ENCODE results near the gene KRT13.

KRT13 gene

DNA sequence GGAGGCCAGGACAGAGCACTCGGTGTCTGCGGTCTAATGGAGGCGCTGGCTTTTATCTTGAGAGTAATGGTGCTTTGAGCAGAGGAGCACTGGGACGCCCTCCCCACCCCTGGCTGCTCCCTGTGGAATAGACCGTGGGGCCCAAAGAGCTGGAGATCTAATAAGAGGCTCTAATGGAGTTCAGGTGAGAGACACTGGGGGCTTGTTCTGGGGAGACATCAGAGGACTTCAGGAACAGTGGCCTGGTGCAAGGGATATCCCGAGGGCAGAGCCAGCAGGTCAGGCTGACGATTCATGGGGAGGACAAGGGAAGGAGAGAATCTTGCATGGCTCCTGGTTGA, 32.2 kb upstream of the KRT13 start:
- no peak for DNase-seq

DNA sequence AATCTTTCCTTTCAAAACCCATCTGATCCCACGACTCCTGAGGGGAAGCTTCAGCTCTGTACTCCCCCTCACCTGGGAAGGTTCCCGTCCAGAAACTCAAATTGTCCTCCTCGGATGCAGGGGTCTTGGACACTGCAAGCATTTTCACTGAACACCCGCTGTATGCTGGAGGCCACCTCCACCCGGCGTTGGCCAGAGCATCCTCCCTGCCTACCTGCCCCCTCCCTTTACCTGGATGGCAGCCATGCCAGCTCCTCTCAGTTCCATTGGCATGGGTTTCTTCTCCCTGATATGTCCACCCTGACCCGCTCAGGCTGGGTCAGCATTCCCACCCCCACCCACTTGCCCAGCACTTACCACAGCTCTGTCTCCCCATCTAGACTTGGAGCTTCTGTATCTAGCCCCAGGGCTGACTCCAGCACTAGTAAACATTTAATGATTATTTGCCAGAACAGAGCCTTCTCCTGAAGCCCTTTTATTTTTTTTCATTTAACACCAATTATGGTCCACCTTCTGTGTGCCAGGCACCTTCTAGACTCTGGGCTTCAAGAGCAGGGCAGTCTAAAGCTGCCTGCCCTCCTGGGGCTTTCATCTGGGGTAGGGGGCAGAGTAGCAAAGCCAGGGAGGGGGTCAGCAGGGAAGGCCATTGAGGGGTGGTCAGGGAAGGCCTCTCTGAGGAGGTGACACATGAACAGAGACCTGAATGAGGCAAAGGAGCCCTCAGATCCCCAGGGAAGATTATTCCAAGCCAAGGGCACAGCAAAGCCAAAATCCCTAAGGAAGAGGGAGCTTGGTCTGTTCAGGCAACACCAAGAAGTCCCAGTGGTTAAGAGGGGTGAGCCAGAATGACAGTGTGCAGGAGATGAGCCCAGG, 31.6 kb upstream of the KRT13 start:
- DNase-seq, result no peak

DNA sequence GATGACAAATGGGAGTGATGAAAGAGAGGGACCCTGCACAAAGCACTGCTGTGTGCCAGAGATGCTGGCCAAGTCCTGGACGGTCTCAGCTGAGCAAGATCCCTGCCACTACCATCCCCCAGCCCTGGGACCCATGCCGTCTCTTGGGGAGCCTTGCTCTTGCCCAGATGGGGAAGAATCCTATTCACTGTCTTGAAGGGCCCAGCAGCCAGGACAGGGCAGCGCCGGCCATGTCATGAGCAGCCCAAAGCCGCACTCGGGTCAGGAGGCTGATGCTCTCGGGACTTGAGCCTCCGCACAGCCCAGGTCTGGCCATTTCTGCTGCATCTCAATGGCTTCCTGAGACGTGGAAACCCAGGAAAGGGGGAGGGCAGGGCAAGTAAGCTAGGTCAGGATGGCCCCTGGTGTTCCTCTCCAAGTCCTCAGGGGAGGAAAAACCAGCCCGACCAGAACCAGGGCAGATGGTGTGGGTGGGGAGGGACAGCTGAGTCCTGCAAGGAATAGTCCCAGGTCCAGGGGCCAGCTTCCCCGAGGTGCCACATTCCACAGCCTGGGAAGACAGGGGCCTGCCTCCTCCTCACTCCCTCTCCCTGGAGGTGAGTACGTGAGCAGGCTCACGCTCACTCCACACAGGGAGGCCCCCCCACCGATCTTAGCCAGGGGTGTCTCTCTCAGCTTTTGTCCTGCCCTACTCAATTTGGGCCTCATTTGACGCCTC, 30.5 kb upstream of the KRT13 start:
- DNase-seq, result no peak

DNA sequence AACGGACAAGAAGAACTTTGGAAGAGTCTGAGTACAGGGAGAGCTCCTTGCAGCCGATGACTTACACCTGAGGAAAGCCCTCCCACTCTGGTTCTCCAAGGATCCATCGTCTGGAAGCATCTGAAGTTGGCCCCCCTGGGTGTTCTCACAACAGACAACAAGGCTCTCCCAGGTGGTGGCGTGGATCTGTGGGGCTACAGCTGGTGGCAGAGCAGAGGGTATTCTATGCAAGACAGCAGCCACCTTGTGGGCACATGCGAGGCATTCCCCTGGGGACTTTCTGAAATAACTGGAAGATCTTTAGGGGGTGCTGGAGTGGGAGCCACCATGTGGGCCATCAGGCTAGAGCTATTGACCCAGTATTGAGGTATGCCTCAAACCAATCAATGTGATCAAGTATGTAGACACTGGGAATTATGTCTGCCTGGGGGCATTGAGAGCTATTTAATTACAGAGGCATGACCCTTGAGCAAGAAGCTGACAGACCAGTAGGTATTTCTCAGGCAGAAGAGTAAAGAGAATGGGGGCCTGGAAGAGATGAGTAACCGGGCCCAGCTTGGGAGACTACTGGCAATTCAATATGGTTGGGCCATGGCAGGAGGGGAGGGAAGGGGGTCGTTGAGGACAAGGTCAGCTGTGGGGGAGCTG, 29.6 kb upstream of the KRT13 start:
- no peak for DNase-seq

DNA sequence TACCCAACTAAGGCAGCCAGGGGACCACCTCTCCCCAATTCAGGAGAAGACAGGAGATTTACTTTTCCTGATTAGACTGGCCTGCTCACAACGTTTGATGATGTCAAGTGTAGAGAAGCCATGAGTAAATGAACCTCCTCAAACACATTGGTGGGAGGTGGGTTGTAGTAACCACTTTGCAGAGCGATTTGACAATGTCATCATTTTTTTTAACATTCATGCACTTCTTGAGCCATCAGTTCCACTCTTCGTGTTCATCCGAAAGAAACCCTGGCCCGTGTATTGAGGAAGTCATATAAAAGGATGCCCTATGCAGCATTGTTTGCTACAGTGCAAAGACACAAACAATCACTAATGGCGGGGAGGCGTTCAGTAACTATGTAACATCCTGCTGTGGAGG, 28.2 kb upstream of the KRT13 start:
- no peak for DNase-seq

DNA sequence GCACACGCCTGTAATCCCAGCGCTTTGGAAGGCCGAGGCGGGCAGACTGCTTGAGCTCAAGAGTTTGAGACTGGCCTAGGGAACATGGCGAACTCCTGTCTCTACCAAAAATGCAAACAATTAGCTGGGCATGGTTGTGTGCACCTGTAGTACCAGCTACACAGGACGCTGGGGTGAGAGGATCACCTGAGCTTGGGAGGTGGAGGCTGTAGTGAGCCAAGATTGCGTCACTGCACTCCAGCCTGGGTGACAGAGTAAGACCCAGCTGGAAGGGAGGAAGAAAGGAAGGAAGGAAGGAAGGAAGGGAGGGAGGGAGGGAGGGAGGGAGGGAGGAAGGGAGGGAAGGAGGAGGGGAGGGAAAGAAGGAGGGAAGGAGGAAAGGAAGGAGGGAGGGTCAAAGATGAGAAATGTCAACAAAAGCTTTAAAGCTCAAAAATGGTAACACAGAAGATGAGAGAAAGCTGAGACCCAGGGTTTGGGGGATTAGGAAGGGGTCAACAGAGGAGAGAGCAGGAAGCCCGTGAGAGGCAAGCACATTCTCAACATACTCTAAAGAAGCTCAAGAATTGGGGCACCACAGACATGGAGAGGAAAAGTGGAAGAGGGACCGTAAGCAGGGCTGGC, 27.6 kb upstream of the KRT13 start:
- DNase-seq, result no peak

DNA sequence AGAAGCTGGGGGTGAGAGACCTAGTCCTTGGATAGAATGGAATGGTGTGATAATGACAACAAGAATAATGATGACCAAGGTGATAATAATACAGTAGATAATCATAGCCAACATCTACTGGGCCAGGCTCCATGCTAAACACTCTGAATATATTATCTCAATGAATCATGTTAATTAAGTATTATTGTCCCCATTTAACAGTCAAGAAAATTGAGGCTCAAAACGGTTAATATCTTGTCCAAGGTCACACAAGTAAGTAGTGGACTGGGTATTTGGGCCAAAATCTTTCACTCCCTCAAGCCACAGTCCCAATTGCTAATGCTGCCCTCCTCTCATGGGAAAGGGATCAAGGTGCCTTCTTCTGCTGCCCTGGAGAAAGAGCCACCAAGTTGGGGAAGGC, 26.6 kb upstream of the KRT13 start:
- no peak for DNase-seq

DNA sequence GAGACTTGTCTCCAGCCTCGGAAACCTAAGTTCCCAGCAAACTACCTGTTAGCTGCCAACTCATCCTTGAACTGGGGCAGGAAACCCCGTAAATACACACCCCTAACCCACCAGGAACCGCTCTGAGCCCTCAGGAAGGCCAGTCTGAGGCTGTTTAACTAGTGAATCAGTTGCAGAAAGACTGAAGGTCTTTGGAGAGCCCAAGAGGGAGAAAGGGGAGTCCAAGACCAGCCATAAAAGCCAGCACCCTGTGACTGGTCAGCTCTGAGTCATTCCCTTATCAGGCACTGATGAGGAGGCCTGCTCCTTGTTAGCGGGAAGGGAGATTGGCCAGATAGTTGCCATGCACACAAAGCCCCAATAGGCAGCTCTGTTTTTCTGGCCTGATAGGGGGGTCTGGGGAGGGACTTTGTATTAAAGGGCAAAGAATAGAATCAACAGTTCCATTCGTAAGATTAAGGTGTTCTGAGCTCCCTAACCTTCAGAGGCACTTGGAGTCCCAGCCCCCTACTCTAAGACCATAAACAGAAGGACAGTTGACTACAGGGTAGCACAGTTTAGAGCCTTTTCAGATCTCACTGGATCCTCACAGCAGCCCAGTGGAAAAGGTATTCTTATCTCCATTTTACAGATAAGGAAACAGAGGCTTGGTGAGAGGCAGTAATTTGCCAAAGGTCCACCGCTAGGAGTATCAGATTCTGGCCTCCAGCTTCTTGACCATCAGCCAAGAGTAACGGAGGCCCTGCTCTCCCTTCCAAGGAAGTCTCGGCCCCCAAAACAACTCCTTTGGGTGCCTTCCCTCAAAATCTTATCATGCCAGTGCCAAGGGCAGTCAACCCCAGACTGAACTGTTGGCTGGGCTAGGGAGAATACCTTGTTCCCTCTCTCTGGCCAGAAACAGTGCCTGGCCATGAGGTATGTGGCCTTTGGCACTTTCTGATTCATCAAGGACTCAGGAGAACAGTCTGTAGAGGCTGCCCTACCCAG, 24.9 kb upstream of the KRT13 start:
- no peak for DNase-seq

DNA sequence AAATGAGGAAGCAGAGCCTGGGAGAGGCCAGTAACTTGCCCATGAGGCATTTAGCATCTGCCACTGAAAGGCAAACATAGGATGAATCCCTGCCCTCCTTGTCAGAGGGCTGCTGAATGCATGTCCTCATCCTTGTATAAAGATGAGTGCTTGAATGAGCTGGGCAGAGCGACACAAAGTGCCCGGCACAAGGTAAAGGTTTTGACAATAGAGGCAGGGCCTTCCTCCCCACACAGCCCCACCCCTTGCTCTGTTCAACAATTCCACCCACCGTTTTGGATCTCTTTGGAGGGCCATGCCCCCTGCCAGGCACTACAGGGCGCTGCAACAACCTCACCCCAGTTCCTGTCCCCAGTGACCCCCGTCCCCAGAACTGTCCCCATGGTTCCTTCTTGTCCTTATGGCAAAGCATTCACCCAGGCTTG, 24.1 kb upstream of the KRT13 start:
- DNase-seq, result no peak

DNA sequence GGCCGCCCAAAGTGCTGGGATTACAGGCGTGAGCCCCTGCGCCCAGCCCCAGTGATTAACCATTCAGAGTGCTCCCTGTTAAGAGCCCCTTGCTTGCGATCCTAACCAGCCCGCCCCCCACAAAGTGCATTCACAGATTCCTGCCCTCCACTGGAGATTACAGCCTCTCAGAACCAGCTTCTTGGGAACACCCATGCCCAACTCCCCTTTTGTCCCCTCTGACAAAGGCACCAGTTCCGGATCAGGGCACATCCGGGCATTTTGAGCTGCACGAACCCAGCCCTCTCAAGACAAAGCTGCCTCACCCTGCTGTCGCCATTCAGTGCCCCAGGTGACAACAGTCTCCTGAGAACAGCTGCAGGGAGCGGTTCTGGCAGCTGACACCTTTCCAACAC, 23.5 kb upstream of the KRT13 start:
- DNase-seq, result no peak

DNA sequence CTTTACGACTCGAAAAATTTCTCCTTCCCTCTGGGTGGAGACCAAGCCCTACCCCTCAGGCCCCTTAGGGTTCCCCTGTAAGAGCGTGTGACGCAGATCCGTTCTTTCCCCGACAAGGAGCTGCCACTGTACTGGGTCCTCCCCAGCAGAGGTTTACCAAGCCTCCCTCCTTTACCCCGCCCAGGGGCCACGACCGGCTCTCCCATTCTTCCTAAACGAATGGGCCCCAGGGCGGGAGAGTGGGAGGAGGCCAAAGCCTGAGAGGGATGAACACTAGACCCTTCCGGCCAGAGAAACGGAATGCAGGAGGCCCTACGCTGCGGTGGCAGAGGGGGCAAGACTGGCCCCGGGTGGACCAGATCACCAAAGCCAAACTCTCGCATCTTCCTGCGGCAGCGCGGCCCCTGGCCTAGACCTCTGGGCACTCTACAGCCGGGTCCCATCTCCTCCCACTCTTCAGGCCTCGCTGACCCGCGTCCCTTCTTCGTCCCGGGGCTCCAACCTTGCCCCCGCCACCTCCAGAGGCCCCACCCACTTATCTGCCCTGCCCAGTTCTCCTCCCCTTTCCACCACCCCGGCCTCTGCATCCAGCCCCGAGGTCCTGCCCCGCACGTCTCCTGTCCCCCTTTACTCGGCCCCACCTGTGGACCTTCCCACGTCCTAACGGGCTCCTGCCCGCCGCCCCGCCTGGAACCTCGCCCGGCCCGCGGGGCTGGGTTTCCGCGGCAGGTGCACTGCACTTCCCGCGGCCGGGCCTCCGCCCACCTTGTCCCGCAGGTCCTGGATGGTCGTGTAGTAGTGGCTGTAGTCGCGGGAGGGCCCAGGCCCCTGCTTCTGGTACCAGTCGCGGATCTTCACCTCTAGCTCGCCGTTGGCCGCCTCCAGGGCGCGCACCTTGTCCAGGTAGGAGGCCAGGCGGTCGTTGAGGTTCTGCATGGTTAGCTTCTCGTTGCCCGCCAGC, 21.9 kb upstream of the KRT13 start:
- no peak for DNase-seq

DNA sequence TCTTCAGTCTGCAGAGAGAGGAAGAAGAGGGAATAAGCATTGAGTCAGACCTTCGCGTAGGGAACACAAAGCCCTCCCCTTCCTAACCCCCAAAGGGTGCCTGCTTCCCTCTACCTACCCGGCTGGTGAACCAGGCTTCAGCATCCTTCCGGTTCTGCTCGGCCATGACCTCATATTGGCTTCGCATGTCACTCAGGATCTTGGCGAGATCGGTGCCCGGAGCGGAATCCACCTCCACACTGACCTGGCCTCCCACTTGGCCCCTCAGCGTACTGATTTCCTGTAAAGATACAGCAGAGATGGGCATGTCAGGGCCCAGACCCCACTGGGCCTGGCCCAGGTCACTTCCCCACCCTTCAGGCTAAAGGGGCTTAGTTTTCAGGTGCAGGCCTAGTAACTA, 18.8 kb upstream of the KRT13 start:
- DNase-seq, result no peak

DNA sequence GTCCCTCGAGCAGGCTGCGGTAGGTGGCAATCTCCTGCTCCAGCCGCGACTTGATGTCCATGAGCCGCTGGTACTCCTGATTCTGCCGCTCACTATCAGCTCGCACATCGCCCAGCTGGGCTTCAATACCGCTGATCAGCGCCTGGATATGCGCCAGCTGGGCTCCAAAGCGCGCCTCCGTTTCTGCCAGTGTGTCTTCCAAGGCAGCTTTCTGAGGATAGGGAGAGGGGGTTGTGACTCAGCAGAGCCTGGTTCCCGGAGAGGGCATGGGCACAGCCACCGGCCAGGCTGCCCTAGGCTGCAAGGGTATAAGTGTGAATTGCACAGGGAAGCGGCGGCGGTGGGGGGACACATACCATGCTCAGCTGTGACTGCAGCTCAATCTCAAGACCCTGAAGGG, 18.4 kb upstream of the KRT13 start:
- no peak for DNase-seq

DNA sequence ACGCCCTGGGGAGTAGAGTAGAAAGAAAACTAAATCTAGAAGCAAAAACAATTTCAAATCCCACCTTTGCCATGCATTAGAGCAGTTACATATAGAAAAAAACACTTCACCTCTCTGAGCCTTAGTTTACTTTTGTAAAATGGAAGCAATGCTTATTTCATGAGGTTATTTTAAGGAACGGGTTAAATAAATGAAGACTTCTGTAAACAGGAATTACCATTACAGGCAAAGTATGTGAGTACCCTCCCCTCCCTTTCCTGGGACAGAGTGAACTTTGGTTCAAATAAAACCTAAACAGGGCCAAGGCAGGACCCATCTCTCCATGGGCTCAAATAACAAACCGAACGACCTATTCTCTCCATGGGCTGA, 17.8 kb upstream of the KRT13 start:
- DNase-seq, result no peak

DNA sequence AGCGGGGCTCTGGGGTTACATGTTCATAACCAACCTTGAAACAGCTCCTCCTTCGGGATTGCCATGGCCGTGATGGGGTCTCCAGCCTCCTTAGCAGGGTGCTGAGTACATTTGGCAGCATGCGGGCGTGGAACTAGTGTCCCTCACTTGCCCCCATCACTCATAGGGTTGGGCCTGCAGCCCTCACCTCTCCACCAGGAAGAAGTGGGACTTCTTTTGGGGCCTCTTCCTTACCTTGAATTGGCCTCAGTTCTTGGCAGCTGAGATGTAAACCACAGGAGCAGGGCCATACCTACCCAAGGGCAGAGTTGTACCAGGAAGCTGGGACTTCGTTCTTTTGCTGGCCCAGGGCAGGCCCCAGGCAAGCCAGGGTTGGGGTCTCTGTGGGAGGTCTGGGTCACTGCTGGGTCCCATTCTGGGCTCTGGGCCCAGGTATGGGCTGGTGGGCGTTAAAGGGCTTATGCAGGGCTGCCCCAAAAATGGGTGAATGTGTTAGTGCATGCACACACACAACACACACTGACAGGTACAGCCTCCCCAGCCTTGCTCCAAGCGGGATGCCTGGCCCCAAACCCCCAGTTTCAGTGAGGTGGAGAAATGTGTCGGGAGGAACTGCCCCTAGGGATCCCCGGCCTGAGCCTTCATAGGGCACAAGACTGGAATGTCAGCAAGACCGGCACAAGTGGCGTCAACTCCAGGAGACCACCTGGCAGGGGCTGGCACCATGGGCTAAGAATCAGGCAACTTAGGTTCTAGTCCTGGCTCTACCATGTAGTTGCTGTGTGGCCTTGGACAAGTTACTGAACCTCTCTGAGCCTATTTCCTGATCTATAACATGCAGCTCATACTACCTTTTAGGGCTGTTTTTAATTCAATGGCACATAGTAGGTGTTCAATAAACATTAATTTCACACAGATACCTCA, 17.2 kb upstream of the KRT13 start:
- DNase-seq, result no peak

DNA sequence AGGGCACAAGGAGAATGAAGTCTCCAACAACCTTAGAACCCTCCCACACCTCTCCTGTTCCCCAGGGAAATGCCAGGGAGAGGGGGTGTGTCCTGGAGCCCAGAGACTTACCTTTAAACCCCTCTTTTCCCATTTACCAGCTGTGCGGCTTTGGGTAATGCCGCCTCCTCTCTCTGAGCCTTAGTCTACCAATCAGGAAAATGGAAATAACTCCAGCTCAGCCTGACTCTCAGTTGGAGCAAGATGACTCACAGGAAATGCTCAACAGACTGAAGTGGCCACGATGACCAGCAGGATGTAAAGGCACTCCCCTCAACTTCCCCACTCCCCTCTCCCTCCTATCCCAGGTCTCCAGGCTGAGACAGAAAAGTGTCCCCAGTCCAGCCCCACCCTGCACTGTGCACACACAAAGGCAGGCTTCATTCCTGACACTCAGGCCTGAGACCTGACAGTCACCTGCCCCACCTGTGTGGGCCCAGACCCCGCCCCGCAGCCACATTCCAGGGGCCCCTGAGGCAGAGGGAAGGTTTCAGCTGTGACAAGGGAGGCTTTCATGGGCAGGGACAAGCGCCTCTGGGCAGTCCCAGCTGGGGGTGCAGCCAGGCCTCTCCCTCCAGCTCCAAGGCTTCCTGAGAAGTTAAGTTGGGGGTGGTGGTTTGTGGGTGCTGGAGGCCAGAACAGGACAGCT, 16.3 kb upstream of the KRT13 start:
- no peak for DNase-seq

DNA sequence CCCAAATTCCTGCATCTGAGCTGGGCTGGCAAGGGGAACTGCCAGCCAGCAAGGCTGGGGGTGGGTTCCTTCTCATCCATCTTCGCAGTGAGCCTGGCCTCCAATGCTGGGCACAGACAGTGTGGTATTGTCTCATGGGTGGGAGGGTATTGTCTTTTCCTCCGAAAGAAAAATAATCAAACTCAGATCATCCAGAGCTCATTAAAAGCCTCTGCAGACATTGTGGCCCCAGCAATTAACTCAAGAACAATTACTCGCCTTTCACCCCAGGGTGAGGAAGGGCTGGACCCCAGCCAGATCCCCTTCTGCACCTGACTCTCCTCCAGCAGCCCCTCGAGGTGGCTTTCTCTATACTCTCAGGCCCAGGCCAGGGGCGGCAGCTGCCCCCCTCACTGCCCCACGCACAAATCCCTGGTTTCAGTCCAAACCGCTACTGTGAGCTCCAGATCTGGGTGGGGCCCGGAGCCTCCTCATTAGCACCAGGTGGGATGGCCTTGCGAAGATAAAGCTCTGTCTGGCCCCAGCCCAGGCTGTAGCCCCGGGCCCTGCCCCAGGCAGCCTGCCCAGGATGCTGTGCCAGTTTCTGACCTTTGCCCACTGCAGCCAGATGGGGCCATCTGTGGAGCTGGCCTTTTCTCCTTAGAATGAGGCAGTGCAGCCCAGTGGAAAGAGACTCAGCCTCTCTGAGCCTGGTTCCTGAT, 15.6 kb upstream of the KRT13 start:
- no peak for DNase-seq

DNA sequence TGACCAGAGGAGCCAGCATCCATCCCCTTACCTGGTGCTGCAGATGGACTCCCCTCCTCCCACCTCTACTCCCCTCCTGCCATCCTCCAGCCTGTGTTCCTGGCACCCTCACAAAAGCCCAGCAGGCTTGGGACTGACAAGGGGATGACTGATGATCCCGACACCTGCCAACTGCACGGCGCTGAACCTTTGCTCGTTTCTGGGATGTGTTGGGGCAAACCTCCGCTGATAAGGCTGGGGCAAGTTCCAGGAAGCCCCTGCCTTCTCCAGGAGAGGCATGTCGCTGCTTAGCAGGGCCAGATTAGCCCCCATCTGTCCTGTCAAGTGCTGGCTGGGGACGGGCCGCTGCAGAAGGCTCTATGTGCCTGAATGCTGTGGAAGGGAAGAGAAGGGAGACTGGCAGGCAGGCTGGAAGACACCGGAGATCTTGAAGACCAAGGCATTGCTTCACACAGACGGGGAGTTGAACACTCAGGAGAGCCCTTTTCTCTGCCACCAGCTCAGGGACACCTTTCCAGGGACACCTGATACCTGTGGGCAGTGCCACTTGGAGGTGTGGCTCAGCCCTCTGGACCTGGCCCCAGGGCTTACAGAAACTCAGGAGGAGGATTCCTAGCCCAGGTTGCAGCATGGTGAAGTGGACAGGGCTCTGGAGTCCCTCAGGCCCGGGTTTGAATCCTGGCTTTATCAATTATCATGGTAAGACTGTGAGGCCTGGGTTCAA, 14.3 kb upstream of the KRT13 start:
- no peak for DNase-seq
